CD4-positive, alpha-beta T cell treated with Interleukin-10 for 1 hour (primary cell): Measurements from ENCODE around the gene MTURN.

ENCODE experiments used
- DNase-seq: peaks from one replicate; pipeline ENCODE4 v3.0.0-alpha.2; 2020

MTURN gene

GRCh38 chr7:30163231-30163894, 28.6 kb downstream of the MTURN start:
- peak; percentile 44 for DNase-seq

GRCh38 chr7:30164567-30164966, 29.8 kb downstream of the MTURN start:
- DNase-seq, result peak; percentile 46

- no peak for DNase-seq
These were observed 30.8 kb downstream of the MTURN start for GRCh38 chr7:30165590-30165989.

- DNase-seq, result no peak
These were observed 31.5 kb downstream of the MTURN start for GRCh38 chr7:30166155-30166840.

GRCh38 chr7:30166841-30167235, 32.1 kb downstream of the MTURN start:
- DNase-seq, result no peak

- DNase-seq, result no peak
These were observed 33.1 kb downstream of the MTURN start for GRCh38 chr7:30167901-30168300.

GRCh38 chr7:30168835-30169573, 34.2 kb downstream of the MTURN start:
- DNase-seq, result no peak

- DNase-seq, result no peak
These were observed 34.8 kb downstream of the MTURN start for GRCh38 chr7:30169579-30169978.

- DNase-seq, result no peak
These were observed 35.9 kb downstream of the MTURN start for GRCh38 chr7:30170476-30171205.

GRCh38 chr7:30171766-30172447, 37.1 kb downstream of the MTURN start:
- no peak for DNase-seq

GRCh38 chr7:30172451-30172850, 37.7 kb downstream of the MTURN start:
- DNase-seq, result no peak

GRCh38 chr7:30173058-30173897, 38.5 kb downstream of the MTURN start:
- no peak for DNase-seq

GRCh38 chr7:30175180-30175579, 40.4 kb downstream of the MTURN start:
- DNase-seq, result no peak

GRCh38 chr7:30175636-30176147, 40.9 kb downstream of the MTURN start:
- no peak for DNase-seq

- DNase-seq, result no peak
These were observed 41.8 kb downstream of the MTURN start for GRCh38 chr7:30176463-30177109.

- DNase-seq, result no peak
These were observed 42.4 kb downstream of the MTURN start for GRCh38 chr7:30177186-30177585.

GRCh38 chr7:30177965-30178364, 43.2 kb downstream of the MTURN start:
- DNase-seq, result no peak

GRCh38 chr7:30178748-30179436, 44.1 kb downstream of the MTURN start:
- DNase-seq, result peak; percentile 8

- DNase-seq, result no peak
These were observed 45.9 kb downstream of the MTURN start for GRCh38 chr7:30180718-30181117.

- DNase-seq, result no peak
These were observed 46.4 kb downstream of the MTURN start for GRCh38 chr7:30181211-30181610.
